ENCODE data around the gene INAFM2. TPM values are rescaled to one million over a fixed set of nuclear protein-coding genes. Genes with fewer than 3 reads are reported as not detected.

The INAFM2 gene
- total RNA-seq, 1 experiment from 2014 or later, result 25.4 TPM

- peaks cover 5% of the 10 kb centered on the region; the same call in 1 of the 2 replicates for H3K4me1 ChIP-seq (ENCODE audit: insufficient read depth, low read length)
- no peaks in the 10 kb centered on the region for H3K23me2 ChIP-seq (ENCODE audit: insufficient read length, low read depth, low read length, poor library complexity, severe bottlenecking)
- no peak overlapping the region for H3K4me3 Mint-ChIP-seq
- H3K9me3 Mint-ChIP-seq, result peaks cover 15% of the 10 kb centered on the region in 2 experiments
- no peak overlapping the region for H3K23ac ChIP-seq (ENCODE audit: insufficient read length, low read depth, low read length)
- no peaks in the 10 kb centered on the region for H3K79me2 ChIP-seq (ENCODE audit: insufficient read depth, low read length)
- no peak overlapping the region for H3K4ac ChIP-seq (ENCODE audit: low read depth, low read length)
- H4K8ac ChIP-seq (replicated peaks; ENCODE audit: insufficient read length, low read depth, low read length), result no peak overlapping the region
- DNase-seq, result no peak
- H3K4me1 Mint-ChIP-seq, result peaks cover 22 to 30% of the 10 kb centered on the region in 2 experiments
- H2BK15ac ChIP-seq (ENCODE audit: low read depth, low read length), result no peak overlapping the region
- no peak overlapping the region for H4K91ac ChIP-seq (ENCODE audit: insufficient read length, low read depth, low read length)
- H3K27ac Mint-ChIP-seq, result no peak overlapping the region
- H2BK5ac ChIP-seq (ENCODE audit: insufficient read length, low read length), result no peak overlapping the region
- H4K20me1 ChIP-seq (ENCODE audit: control insufficient read depth, insufficient read depth, insufficient read length), result no peaks in the 10 kb centered on the region
- no peaks in the 10 kb centered on the region for H3K9me3 ChIP-seq (ENCODE audit: control insufficient read depth, low read depth, low read length)
- H3K27ac ChIP-seq (ENCODE audit: insufficient read length, low read depth, low read length), result no peak overlapping the region
- H3K9ac ChIP-seq (ENCODE audit: extremely low read depth, insufficient read length, low read length), result no peak overlapping the region
- no peak overlapping the region for H4K5ac ChIP-seq (ENCODE audit: insufficient read length, low read depth, low read length)
- no peak overlapping the region for H3K18ac ChIP-seq (ENCODE audit: insufficient read length, low read depth, low read length)
- no peaks in the 10 kb centered on the region for H3K27me3 ChIP-seq (ENCODE audit: insufficient read depth, low read length)
- H3K14ac ChIP-seq (ENCODE audit: insufficient read depth, low read length), result no peak overlapping the region
- H3K56ac ChIP-seq (ENCODE audit: insufficient read length, low read depth, low read length), result no peak overlapping the region
- H2AFZ ChIP-seq (ENCODE audit: low read length), result no peak overlapping the region
- H3K79me1 ChIP-seq (ENCODE audit: insufficient read depth, low read depth, low read length, poor library complexity, severe bottlenecking), result no peaks in the 10 kb centered on the region
- no peak overlapping the region for H2AK5ac ChIP-seq (ENCODE audit: insufficient read length, low read length)
- H2BK12ac ChIP-seq (ENCODE audit: insufficient read length, low read depth, low read length), result no peak overlapping the region
- no peak for TF ChIP-seq CTCF (conservative IDR thresholded peaks at IDR 0.05)
- H3T11ph ChIP-seq (ENCODE audit: low read length), result no peak overlapping the region
- H3K27me3 Mint-ChIP-seq (ENCODE audit: low read depth), result peaks cover 13% of the 10 kb centered on the region
- no CpG with 5 or more reads among the region's 11 CpGs for whole genome bisulfite sequencing (ENCODE audit: extremely low coverage, insufficient read length, low lambda C conversion rate)
- no peak overlapping the region for H2BK20ac ChIP-seq (ENCODE audit: low read depth, low read length, poor library complexity, severe bottlenecking)
- H3K36me3 Mint-ChIP-seq (ENCODE audit: insufficient read depth in 1 of 3, low read depth in 3 of 3), result peaks cover 2 to 16% (median 5%) of the 10 kb centered on the region in 3 experiments; a peak in 5 of 7 replicates
- H2BK120ac ChIP-seq (ENCODE audit: low read depth, low read length, poor library complexity, severe bottlenecking), result no peak overlapping the region
- H3K4me2 ChIP-seq (ENCODE audit: insufficient read depth, insufficient read length, low read length), result no peak overlapping the region
Measured at GRCh38 chr15:40302981-40303380, 20.5 kb upstream of the INAFM2 start.
